HEK293 (cell line): ENCODE measurements around the gene DISC1.

Experiments used
- CTCF ChIP-seq: fragments of 450-650 bp; formaldehyde crosslinking; IDR thresholded peaks from 2 replicates; pipeline ENCODE4 v1.5.1; 2016; ENCODE audit warnings: missing biosample characterization, missing genetic modification characterization
- KLF1 ChIP-seq: fragments of 450-650 bp; formaldehyde crosslinking; IDR thresholded peaks from 2 replicates; pipeline ENCODE4 v1.5.1; 2016; ENCODE audit warnings: missing biosample characterization, missing genetic modification characterization
- REST ChIP-seq: fragments of 450-650 bp; formaldehyde crosslinking; IDR thresholded peaks from 2 replicates; pipeline ENCODE4 v1.5.1; 2016; ENCODE audit warnings: missing biosample characterization, missing genetic modification characterization
- ZBTB11 ChIP-seq: fragments of 450-650 bp; formaldehyde crosslinking; conservative IDR thresholded peaks from 2 replicates; pipeline ENCODE4 v1.5.1; 2016; ENCODE audit warnings: low read depth, missing biosample characterization, missing genetic modification characterization
- ZBTB17 ChIP-seq: fragments of 450-650 bp; formaldehyde crosslinking; IDR thresholded peaks from 2 replicates; pipeline ENCODE4 v1.5.1; 2016; ENCODE audit warnings: missing biosample characterization, missing genetic modification characterization
- ZNF23 ChIP-seq: fragments of 450-650 bp; formaldehyde crosslinking; IDR thresholded peaks from 2 replicates; pipeline ENCODE4 v1.5.1; 2016; ENCODE audit warnings: missing biosample characterization, missing genetic modification characterization, borderline replicate concordance
- ZNF426 ChIP-seq: fragments of 450-650 bp; formaldehyde crosslinking; IDR thresholded peaks from 2 replicates; pipeline ENCODE4 v1.5.1; 2017; ENCODE audit warnings: missing biosample characterization, missing genetic modification characterization, mild to moderate bottlenecking, inconsistent platforms, moderate library complexity
- ZNF623 ChIP-seq: fragments of 450-650 bp; formaldehyde crosslinking; IDR thresholded peaks from 2 replicates; pipeline ENCODE4 v1.5.1; 2016; ENCODE audit warnings: missing biosample characterization, missing genetic modification characterization
- ZNF768 ChIP-seq: fragments of 450-650 bp; formaldehyde crosslinking; IDR thresholded peaks from 2 replicates; pipeline ENCODE4 v1.5.1; 2018; ENCODE audit warnings: missing biosample characterization, mild to moderate bottlenecking, missing genetic modification characterization

- TF ChIP-seq CTCF (tag by site-specific recombination) (no peak), ZBTB11 (tag by site-specific recombination) (no peak), REST (tag by site-specific recombination) (no peak), ZNF426 (tag by site-specific recombination) (no peak), ZNF623 (no peak), KLF1 (tag by site-specific recombination) (no peak), ZBTB17 (tag by site-specific recombination) (no peak), ZNF23 (tag by site-specific recombination) (no peak), ZNF768 (no peak)
Measured at GRCh38 chr1:231729544-231729943, 103.0 kb downstream of the DISC1 start.
